GM19023 (cell line): ENCODE measurements around the gene MAP2K1.
"Not testable (repeated sequence)": the region's sequence is repeated elsewhere in the genome, so short reads cannot be mapped to it uniquely, and the experiment has no call there.

ENCODE experiments used
- ATAC-seq: cut with Tn5 transposase; IDR thresholded peaks from one replicate; pipeline ENCODE4 v1.9.1; 2021; ENCODE audit warnings: mild to moderate bottlenecking, moderate library complexity; ENCODE audit not compliant: unreplicated experiment

Gene MAP2K1

GRCh38 chr15:66390678-66391077, 4.0 kb downstream of the MAP2K1 start:
- ATAC-seq = no peak

GRCh38 chr15:66393037-66393436, 6.3 kb downstream of the MAP2K1 start:
- ATAC-seq = not testable (repeated sequence)

- ATAC-seq = no peak
Observed at GRCh38 chr15:66394472-66394871, 7.8 kb downstream of the MAP2K1 start.

- ATAC-seq = no peak
Observed at GRCh38 chr15:66394915-66395314, 8.2 kb downstream of the MAP2K1 start.

GRCh38 chr15:66399276-66399675, 12.6 kb downstream of the MAP2K1 start:
- ATAC-seq = no peak

GRCh38 chr15:66400351-66400774, 13.7 kb downstream of the MAP2K1 start:
- ATAC-seq = no peak

GRCh38 chr15:66401130-66402021, 14.7 kb downstream of the MAP2K1 start:
- ATAC-seq = no peak

- no peak for ATAC-seq
Observed at GRCh38 chr15:66402761-66403284, 16.1 kb downstream of the MAP2K1 start.

- ATAC-seq = no peak
Observed at GRCh38 chr15:66403323-66403722, 16.6 kb downstream of the MAP2K1 start.

- no peak for ATAC-seq
Observed at GRCh38 chr15:66404122-66404521, 17.4 kb downstream of the MAP2K1 start.

GRCh38 chr15:66404532-66404931, 17.8 kb downstream of the MAP2K1 start:
- no peak for ATAC-seq

- ATAC-seq = no peak
Observed at GRCh38 chr15:66405007-66405406, 18.3 kb downstream of the MAP2K1 start.

- no peak for ATAC-seq
Observed at GRCh38 chr15:66405615-66406014, 18.9 kb downstream of the MAP2K1 start.

GRCh38 chr15:66408254-66408653, 21.5 kb downstream of the MAP2K1 start:
- no peak for ATAC-seq

- ATAC-seq = no peak
Observed at GRCh38 chr15:66408675-66409282, 22.1 kb downstream of the MAP2K1 start.

- ATAC-seq = no peak
Observed at GRCh38 chr15:66409565-66410108, 22.9 kb downstream of the MAP2K1 start.

- ATAC-seq = no peak
Observed at GRCh38 chr15:66411190-66411589, 24.5 kb downstream of the MAP2K1 start.

GRCh38 chr15:66412220-66412619, 25.5 kb downstream of the MAP2K1 start:
- no peak for ATAC-seq

- ATAC-seq = no peak
Observed at GRCh38 chr15:66413579-66413978, 26.9 kb downstream of the MAP2K1 start.

- no peak for ATAC-seq
Observed at GRCh38 chr15:66415360-66415759, 28.6 kb downstream of the MAP2K1 start.

GRCh38 chr15:66417736-66418135, 31.0 kb downstream of the MAP2K1 start:
- no peak for ATAC-seq

GRCh38 chr15:66419471-66419870, 32.8 kb downstream of the MAP2K1 start:
- no peak for ATAC-seq
